ENCODE data around the gene ARHGAP4. TPM values are rescaled to one million over a fixed set of nuclear protein-coding genes. Genes with fewer than 3 reads are reported as not detected.

Gene ARHGAP4
- total RNA-seq, 2 donors from 2014 or later, result 56.0 to 65.0 TPM

- no peaks in the 10 kb centered on the region for H3K27me3 Mint-ChIP-seq (ENCODE audit: insufficient read depth)
- H3K4me3 Mint-ChIP-seq, result no peak overlapping the region
- Histone ChIP-seq H3K4me1 (ENCODE audit: control insufficient read depth, insufficient read depth, low read length) (no peaks in the 10 kb centered on the region), H3K27ac (ENCODE audit: low read depth, low read length) (no peak overlapping the region), H3K9me3 (ENCODE audit: control insufficient read depth, low read length) (no peaks in the 10 kb centered on the region), H3K27me3 (ENCODE audit: control insufficient read depth, insufficient read depth, low read length, poor library complexity, severe bottlenecking) (no peaks in the 10 kb centered on the region), H3K36me3 (ENCODE audit: control insufficient read depth, insufficient read depth, low read length) (no peaks in the 10 kb centered on the region), H3K4me3 (ENCODE audit: low read length) (no peak overlapping the region), H3K9ac (ENCODE audit: extremely low read depth, low read length, poor library complexity, severe bottlenecking) (no peak overlapping the region)
- WGBS, 2 experiments (ENCODE audit: insufficient coverage in 1 of 2, insufficient read length in 1 of 2), result 72% methylated on average over 6 of the region's 6 CpGs; no CpG with 5 or more reads in 1 of the 2 experiments
- H3K27ac Mint-ChIP-seq, result no peak overlapping the region
- H3K4me1 Mint-ChIP-seq, result peaks cover 3% of the 10 kb centered on the region
- TF ChIP-seq CTCF (conservative IDR thresholded peaks at IDR 0.05), result no peak
- no peak for DNase-seq
- H3K9me3 Mint-ChIP-seq, result peaks cover 71% of the 10 kb centered on the region
- peaks cover 5% of the 10 kb centered on the region for H3K36me3 Mint-ChIP-seq (ENCODE audit: low read depth)
These were observed 54.6 kb downstream of the ARHGAP4 start for GRCh38 chrX:153871451-153871850.

GRCh38 chrX:153870791-153871360, 55.2 kb downstream of the ARHGAP4 start:
- H3K27ac Mint-ChIP-seq, result no peak overlapping the region
- Histone ChIP-seq H3K9me3 (ENCODE audit: control insufficient read depth, low read length) (no peaks in the 10 kb centered on the region), H3K27me3 (ENCODE audit: control insufficient read depth, insufficient read depth, low read length, poor library complexity, severe bottlenecking) (no peaks in the 10 kb centered on the region), H3K4me3 (ENCODE audit: low read length) (no peak overlapping the region), H3K36me3 (ENCODE audit: control insufficient read depth, insufficient read depth, low read length) (no peaks in the 10 kb centered on the region), H3K4me1 (ENCODE audit: control insufficient read depth, insufficient read depth, low read length) (no peaks in the 10 kb centered on the region), H3K9ac (ENCODE audit: extremely low read depth, low read length, poor library complexity, severe bottlenecking) (no peak overlapping the region), H3K27ac (ENCODE audit: low read depth, low read length) (no peak overlapping the region)
- DNase-seq, result no peak
- H3K4me1 Mint-ChIP-seq, result peaks cover 3% of the 10 kb centered on the region
- peaks cover 5% of the 10 kb centered on the region for H3K36me3 Mint-ChIP-seq (ENCODE audit: low read depth)
- WGBS, 2 experiments (ENCODE audit: insufficient coverage in 1 of 2, insufficient read length in 1 of 2), result 85 to 90% methylated on average over 8 to 20 of the region's 21 CpGs
- H3K4me3 Mint-ChIP-seq, result no peak overlapping the region
- peak; percentile 41 for TF ChIP-seq CTCF (conservative IDR thresholded peaks at IDR 0.05)
- peaks cover 72% of the 10 kb centered on the region for H3K9me3 Mint-ChIP-seq
- no peaks in the 10 kb centered on the region for H3K27me3 Mint-ChIP-seq (ENCODE audit: insufficient read depth)

- no peak for TF ChIP-seq CTCF (conservative IDR thresholded peaks at IDR 0.05)
- no peak overlapping the region for H3K4me3 ChIP-seq (ENCODE audit: low read length)
- no peaks in the 10 kb centered on the region for H3K27me3 Mint-ChIP-seq (ENCODE audit: insufficient read depth)
- H3K9me3 Mint-ChIP-seq, result peaks cover 78% of the 10 kb centered on the region
- no peak overlapping the region for H3K27ac Mint-ChIP-seq
- DNase-seq, result no peak
- H3K27ac ChIP-seq (ENCODE audit: low read depth, low read length), result no peak overlapping the region
- H3K36me3 ChIP-seq (ENCODE audit: control insufficient read depth, insufficient read depth, low read length), result no peaks in the 10 kb centered on the region
- peaks cover 3% of the 10 kb centered on the region for H3K4me1 Mint-ChIP-seq
- no peaks in the 10 kb centered on the region for H3K27me3 ChIP-seq (ENCODE audit: control insufficient read depth, insufficient read depth, low read length, poor library complexity, severe bottlenecking)
- H3K4me3 Mint-ChIP-seq, result no peak overlapping the region
- H3K4me1 ChIP-seq (ENCODE audit: control insufficient read depth, insufficient read depth, low read length), result no peaks in the 10 kb centered on the region
- peaks cover 11% of the 10 kb centered on the region for H3K36me3 Mint-ChIP-seq (ENCODE audit: low read depth)
- H3K9me3 ChIP-seq (ENCODE audit: control insufficient read depth, low read length), result no peaks in the 10 kb centered on the region
- no peak overlapping the region for H3K9ac ChIP-seq (ENCODE audit: extremely low read depth, low read length, poor library complexity, severe bottlenecking)
- WGBS, 2 experiments (ENCODE audit: insufficient coverage in 1 of 2, insufficient read length in 1 of 2), result 95% methylated on average over 11 of the region's 11 CpGs; no CpG with 5 or more reads in 1 of the 2 experiments
These were observed 55.8 kb downstream of the ARHGAP4 start for GRCh38 chrX:153870288-153870690.
